ENCODE measurements around the gene SUN3.

Gene SUN3, protein sequence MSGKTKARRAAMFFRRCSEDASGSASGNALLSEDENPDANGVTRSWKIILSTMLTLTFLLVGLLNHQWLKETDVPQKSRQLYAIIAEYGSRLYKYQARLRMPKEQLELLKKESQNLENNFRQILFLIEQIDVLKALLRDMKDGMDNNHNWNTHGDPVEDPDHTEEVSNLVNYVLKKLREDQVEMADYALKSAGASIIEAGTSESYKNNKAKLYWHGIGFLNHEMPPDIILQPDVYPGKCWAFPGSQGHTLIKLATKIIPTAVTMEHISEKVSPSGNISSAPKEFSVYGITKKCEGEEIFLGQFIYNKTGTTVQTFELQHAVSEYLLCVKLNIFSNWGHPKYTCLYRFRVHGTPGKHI

DNA sequence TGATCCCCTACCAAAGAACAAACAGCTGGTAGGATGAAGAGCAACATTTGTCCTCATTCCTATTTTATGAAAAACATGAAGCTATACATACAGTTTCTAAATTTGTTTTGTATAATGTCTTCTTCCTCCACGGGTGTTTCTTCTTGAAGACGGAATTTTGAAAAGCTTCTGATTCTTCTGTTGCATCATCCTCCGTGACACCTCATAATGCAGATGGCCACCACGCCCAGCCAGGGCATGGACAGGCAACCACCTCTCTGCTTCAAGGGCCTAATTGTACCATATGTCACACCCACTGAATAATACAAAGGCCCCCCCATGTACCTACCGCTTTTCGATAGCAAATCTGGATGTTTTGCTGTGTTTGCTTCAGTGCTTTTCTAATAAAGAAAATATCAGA, at the start of gene SUN3:
TSS of gene SUN3 (minus strand) at position 170 of the 400 bp plus-strand sequence. CDS start at position 1, 169 bp downstream.
- in situ Hi-C loops (cut with MboI; ENCODE audit: low pct_unique_long_range_greater_than_20kb, low sequenced_read_pairs, unreplicated experiment) = no loop called here
- no peak for DNase-seq (ENCODE audit: low spot score)
- TF ChIP-seq, protein P1, sequence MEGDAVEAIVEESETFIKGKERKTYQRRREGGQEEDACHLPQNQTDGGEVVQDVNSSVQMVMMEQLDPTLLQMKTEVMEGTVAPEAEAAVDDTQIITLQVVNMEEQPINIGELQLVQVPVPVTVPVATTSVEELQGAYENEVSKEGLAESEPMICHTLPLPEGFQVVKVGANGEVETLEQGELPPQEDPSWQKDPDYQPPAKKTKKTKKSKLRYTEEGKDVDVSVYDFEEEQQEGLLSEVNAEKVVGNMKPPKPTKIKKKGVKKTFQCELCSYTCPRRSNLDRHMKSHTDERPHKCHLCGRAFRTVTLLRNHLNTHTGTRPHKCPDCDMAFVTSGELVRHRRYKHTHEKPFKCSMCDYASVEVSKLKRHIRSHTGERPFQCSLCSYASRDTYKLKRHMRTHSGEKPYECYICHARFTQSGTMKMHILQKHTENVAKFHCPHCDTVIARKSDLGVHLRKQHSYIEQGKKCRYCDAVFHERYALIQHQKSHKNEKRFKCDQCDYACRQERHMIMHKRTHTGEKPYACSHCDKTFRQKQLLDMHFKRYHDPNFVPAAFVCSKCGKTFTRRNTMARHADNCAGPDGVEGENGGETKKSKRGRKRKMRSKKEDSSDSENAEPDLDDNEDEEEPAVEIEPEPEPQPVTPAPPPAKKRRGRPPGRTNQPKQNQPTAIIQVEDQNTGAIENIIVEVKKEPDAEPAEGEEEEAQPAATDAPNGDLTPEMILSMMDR (IDR thresholded peaks at IDR 0.05; ENCODE audit: extremely low read depth, insufficient read depth, missing control alignments) = no peak

DNA sequence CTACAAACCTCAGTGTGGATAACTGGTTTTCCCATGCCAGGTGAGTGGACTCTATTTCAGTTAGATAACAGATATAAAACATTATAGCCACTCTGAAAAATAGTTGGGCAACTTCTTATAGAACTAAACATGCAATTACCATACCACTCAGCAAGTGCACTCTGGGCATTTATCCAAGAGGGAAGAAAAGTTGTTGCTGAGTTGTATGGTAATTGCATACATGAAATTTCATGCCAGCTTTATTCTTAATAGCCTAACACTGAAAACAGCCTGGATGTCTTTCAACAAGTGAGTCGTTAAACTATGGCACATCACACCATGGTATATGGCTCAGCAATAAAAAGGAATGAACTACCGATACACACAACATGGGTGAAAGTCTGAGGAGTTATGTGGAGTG, 49.6 kb upstream of the SUN3 start:
- TF ChIP-seq, protein P1 (IDR thresholded peaks at IDR 0.05; ENCODE audit: extremely low read depth, insufficient read depth, missing control alignments) = no peak
- in situ Hi-C loops (cut with MboI; ENCODE audit: low pct_unique_long_range_greater_than_20kb, low sequenced_read_pairs, unreplicated experiment) = no loop called here
- DNase-seq (ENCODE audit: low spot score) = no peak

DNA sequence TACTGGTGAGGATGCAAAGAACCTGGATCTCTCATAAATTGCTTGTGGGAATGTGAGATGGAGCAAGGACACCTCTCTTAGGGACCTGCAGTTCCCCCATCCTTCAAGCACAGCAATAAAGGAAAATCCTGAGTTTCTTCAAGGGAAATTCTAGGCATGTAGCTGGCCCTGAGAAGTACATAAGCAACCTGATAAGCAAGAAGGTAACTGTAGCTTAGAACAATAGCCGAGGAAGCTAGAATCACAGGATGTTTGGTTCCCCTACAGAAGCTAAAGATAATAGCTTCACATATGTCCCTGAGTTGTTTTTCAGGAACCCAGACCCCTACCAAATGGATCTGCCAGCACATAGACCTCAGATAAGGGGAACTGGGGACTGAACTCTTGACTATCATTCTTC, 48.5 kb upstream of the SUN3 start:
- DNase-seq (ENCODE audit: low spot score) = no peak
- TF ChIP-seq, protein P1 (IDR thresholded peaks at IDR 0.05; ENCODE audit: extremely low read depth, insufficient read depth, missing control alignments) = no peak
- in situ Hi-C loops (cut with MboI; ENCODE audit: low pct_unique_long_range_greater_than_20kb, low sequenced_read_pairs, unreplicated experiment) = no loop called here

DNA sequence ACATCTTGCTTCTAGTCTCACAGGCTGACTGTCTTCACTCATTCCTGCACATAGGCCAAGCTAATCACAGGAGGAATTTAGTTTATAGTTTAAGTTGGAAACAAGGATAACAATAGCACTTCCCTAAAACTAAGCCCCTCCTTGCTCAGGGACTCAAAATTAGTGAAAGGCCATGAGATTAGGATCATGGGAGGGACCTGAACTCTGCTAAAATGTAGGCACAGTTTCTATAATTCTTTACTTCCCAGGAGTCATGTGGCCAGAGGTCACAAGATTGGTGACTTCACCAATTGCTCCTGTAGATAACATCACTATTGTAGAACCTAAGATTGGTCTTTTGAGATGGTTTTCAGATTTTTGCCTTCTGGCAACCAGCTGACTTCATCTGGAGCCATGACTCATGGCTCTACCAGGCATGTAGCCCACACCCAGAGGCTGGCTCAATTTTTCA, 45.3 kb upstream of the SUN3 start:
- DNase-seq (ENCODE audit: low spot score) = no peak
- TF ChIP-seq, protein P1 (IDR thresholded peaks at IDR 0.05; ENCODE audit: extremely low read depth, insufficient read depth, missing control alignments) = no peak
- in situ Hi-C loops (cut with MboI; ENCODE audit: low pct_unique_long_range_greater_than_20kb, low sequenced_read_pairs, unreplicated experiment) = no loop called here

DNA sequence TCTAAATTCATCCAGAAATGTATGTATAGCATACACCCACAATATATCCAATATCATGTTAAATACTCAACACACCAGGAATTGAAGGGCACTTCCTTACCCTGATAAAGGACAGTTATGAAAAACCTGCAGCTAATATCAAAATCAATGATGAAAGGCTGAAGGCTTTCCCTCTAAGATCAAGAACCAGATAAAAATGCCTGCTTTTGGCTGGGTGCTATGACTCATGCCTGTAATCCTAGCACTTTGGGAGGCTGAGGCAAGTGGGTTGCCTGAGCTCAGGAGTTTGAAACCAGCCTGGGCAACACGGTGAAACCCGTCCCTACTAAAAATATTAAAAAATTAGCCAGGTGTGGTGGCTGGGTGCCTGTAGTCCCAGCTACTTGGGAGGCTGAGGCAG, 38.6 kb upstream of the SUN3 start:
- DNase-seq (ENCODE audit: low spot score) = no peak
- TF ChIP-seq, protein P1 (IDR thresholded peaks at IDR 0.05; ENCODE audit: extremely low read depth, insufficient read depth, missing control alignments) = no peak
- in situ Hi-C loops (cut with MboI; ENCODE audit: low pct_unique_long_range_greater_than_20kb, low sequenced_read_pairs, unreplicated experiment) = no loop called here

DNA sequence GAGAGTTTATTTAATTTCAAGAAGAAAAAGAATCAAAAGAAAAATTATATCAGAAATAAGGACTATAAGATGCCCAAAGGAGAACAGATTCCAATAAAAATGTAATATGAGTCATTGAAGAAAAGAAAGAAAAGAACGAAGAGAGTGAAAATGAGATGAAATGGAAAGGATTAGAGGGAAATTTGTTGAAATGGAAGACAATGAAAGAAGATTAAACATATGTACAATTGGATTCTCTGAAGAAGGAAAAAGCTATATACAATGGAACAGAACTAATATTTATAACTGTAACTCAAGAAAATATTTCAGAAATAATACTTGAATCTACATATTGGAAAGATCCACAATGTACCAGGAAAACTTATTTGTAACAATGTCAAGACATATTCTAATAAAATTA, 35.1 kb upstream of the SUN3 start:
- DNase-seq (ENCODE audit: low spot score) = no peak
- in situ Hi-C loops (cut with MboI; ENCODE audit: low pct_unique_long_range_greater_than_20kb, low sequenced_read_pairs, unreplicated experiment) = no loop called here
- TF ChIP-seq, protein P1 (IDR thresholded peaks at IDR 0.05; ENCODE audit: extremely low read depth, insufficient read depth, missing control alignments) = no peak
